GM12872 (cell line): Measurements from ENCODE around the gene KIF18A.

ENCODE experiments used
- TF ChIP-seq, protein P1 (sequence below): IDR thresholded peaks from 3 replicates; pipeline ENCODE4 v1.5.1; 2011; ENCODE audit warnings: low read depth, mild to moderate bottlenecking, low read length, moderate library complexity; ENCODE audit not compliant: insufficient read depth

The KIF18A gene

GRCh38 chr11:27997344-27997743 lies 110.6 kb downstream of the KIF18A start:
- TF ChIP-seq, protein P1, sequence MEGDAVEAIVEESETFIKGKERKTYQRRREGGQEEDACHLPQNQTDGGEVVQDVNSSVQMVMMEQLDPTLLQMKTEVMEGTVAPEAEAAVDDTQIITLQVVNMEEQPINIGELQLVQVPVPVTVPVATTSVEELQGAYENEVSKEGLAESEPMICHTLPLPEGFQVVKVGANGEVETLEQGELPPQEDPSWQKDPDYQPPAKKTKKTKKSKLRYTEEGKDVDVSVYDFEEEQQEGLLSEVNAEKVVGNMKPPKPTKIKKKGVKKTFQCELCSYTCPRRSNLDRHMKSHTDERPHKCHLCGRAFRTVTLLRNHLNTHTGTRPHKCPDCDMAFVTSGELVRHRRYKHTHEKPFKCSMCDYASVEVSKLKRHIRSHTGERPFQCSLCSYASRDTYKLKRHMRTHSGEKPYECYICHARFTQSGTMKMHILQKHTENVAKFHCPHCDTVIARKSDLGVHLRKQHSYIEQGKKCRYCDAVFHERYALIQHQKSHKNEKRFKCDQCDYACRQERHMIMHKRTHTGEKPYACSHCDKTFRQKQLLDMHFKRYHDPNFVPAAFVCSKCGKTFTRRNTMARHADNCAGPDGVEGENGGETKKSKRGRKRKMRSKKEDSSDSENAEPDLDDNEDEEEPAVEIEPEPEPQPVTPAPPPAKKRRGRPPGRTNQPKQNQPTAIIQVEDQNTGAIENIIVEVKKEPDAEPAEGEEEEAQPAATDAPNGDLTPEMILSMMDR, result no peak

- TF ChIP-seq, protein P1, result no peak
Observed at GRCh38 chr11:27996066-27996465, 111.9 kb downstream of the KIF18A start.

- TF ChIP-seq, protein P1, result no peak
Observed at GRCh38 chr11:27995083-27995482, 112.9 kb downstream of the KIF18A start.

- TF ChIP-seq, protein P1, result no peak
Observed at GRCh38 chr11:27991736-27992135, 116.2 kb downstream of the KIF18A start.

GRCh38 chr11:27977527-27977926 lies 130.4 kb downstream of the KIF18A start:
- TF ChIP-seq, protein P1, result no peak

DNA sequence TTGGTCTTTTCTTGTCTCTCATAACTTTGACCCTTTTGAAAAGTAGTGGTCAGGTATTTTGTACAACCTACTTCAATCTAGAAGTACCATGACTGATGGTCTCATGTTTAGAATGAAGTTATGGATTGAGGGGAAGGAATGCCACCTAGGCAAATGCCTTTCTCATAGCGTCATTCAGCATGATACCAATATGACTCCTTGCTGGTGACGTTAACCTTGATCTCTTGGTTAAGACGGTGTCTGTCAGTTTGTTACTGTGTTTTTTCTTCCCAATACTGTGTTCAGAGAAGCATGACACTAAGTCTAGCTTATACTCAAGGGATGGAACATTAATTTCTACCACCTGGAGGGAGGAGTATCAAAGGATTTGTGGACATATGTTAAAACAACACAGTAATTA lies 130.9 kb downstream of the KIF18A start:
- TF ChIP-seq, protein P1, result no peak

- TF ChIP-seq, protein P1, result no peak
Observed at GRCh38 chr11:27976262-27976661, 131.7 kb downstream of the KIF18A start.
